ENCODE measurements around the gene SESTD1.

SESTD1 gene

GRCh38 chr2:179181002-179181401 is 83.6 kb downstream of the SESTD1 start:
- DNase-seq: no peak

- no peak for DNase-seq
Measured at GRCh38 chr2:179180242-179180641, 84.4 kb downstream of the SESTD1 start.

GRCh38 chr2:179179719-179180118 is 84.9 kb downstream of the SESTD1 start:
- DNase-seq: no peak

- no peak for DNase-seq
Measured at GRCh38 chr2:179177694-179178093, 86.9 kb downstream of the SESTD1 start.

GRCh38 chr2:179174240-179174639 is 90.4 kb downstream of the SESTD1 start:
- no peak for DNase-seq

- no peak for DNase-seq
Measured at GRCh38 chr2:179172894-179173293, 91.7 kb downstream of the SESTD1 start.

- no peak for DNase-seq
Measured at GRCh38 chr2:179171371-179171770, 93.3 kb downstream of the SESTD1 start.

GRCh38 chr2:179170901-179171300 is 93.7 kb downstream of the SESTD1 start:
- no peak for DNase-seq

GRCh38 chr2:179165356-179166000 is 99.2 kb downstream of the SESTD1 start:
- no peak for DNase-seq

GRCh38 chr2:179141206-179141605 is 123.4 kb downstream of the SESTD1 start:
- no peak for DNase-seq

GRCh38 chr2:179140571-179140970 is 124.1 kb downstream of the SESTD1 start:
- DNase-seq: no peak

- no peak for DNase-seq
Measured at GRCh38 chr2:179139506-179139905, 125.1 kb downstream of the SESTD1 start.

GRCh38 chr2:179137200-179137759 is 127.4 kb downstream of the SESTD1 start:
- no peak for DNase-seq

GRCh38 chr2:179133016-179133415 is 131.6 kb downstream of the SESTD1 start:
- DNase-seq: no peak

- no peak for DNase-seq
Measured at GRCh38 chr2:179132076-179132475, 132.6 kb downstream of the SESTD1 start.

GRCh38 chr2:179130560-179130959 is 134.1 kb downstream of the SESTD1 start:
- DNase-seq: no peak

- no peak for DNase-seq
Measured at GRCh38 chr2:179129574-179130238, 134.9 kb downstream of the SESTD1 start.

GRCh38 chr2:179125404-179125803 is 139.2 kb downstream of the SESTD1 start:
- DNase-seq: no peak

- no peak for DNase-seq
Measured at GRCh38 chr2:179124282-179124681, 140.3 kb downstream of the SESTD1 start.

- DNase-seq: no peak
Measured at GRCh38 chr2:179123272-179123662, 141.4 kb downstream of the SESTD1 start.

GRCh38 chr2:179107737-179108136 is 156.9 kb downstream of the SESTD1 start:
- DNase-seq: no peak

GRCh38 chr2:179106676-179107428 is 157.8 kb downstream of the SESTD1 start:
- no peak for DNase-seq

GRCh38 chr2:179106342-179106675 is 158.3 kb downstream of the SESTD1 start:
- no peak for DNase-seq

- no peak for DNase-seq
Measured at GRCh38 chr2:179104736-179105135, 159.9 kb downstream of the SESTD1 start.

All from activated CD8-positive, alpha-beta memory T cell treated with anti-CD3 and anti-CD28 coated beads for 24 hours (primary cell).